ENCODE results near the gene CRMP1. TPM values are rescaled to one million over a fixed set of nuclear protein-coding genes. Genes with fewer than 3 reads are reported as not detected.

CRMP1 gene
- total and polyA plus RNA-seq, 9 of the 15 experiments (the other 6 are each of a cell fraction or from before 2014, with no cell fraction given), result 0.03 to 0.04 TPM; not detected in 7

- Histone ChIP-seq H2AFZ (ENCODE audit: low read depth, low read length) (no peak overlapping the region), H3K9me3 (replicated peaks; ENCODE audit: control insufficient read depth, insufficient read depth, low read depth, low read length) (no peaks in the 10 kb centered on the region), H3K9ac (ENCODE audit: insufficient read depth in 1 of 2, low read depth in 2 of 2, low read length in 2 of 2) (no peak overlapping the region), H3K4me3 (no peak overlapping the region), H3K36me3 (ENCODE audit: control insufficient read depth, insufficient read depth, low read length) (no peaks in the 10 kb centered on the region), H3K27me3 (ENCODE audit: control insufficient read depth in 2 of 2, insufficient read depth in 2 of 2, low read length in 2 of 2) (peaks cover 6 to 43% of the 10 kb centered on the region in 2 experiments; a peak in 3 of 5 replicates), H3K27ac (ENCODE audit: extremely low read depth, low read depth, low read length) (no peak overlapping the region), H3K9me1 (ENCODE audit: control insufficient read depth, insufficient read depth, low read length) (no peaks in the 10 kb centered on the region), H4K20me1 (replicated peaks; ENCODE audit: control insufficient read depth, insufficient read depth, low read length) (no peaks in the 10 kb centered on the region), H3K4me1 (replicated peaks in 1 of 2; ENCODE audit: control insufficient read depth in 2 of 2, insufficient read depth in 2 of 2, low read length in 2 of 2) (no peaks in the 10 kb centered on the region), H3K79me2 (ENCODE audit: control insufficient read depth, insufficient read depth, low read length) (no peaks in the 10 kb centered on the region), H3K4me2 (ENCODE audit: insufficient read depth, low read length) (no peak overlapping the region)
- BruUV-seq (replicated peaks), result no TSS peak
- in situ Hi-C loops (cut with MboI), result no loop called here
- ChIA-PET POLR2A (no interaction called here), CTCF (ENCODE audit: low intra/inter-chr PET ratio) (no interaction called here)
- under 1% methylated on average over 10 of the region's 10 CpGs for WGBS (ENCODE audit: insufficient coverage, low coverage, missing lambda C conversion rate)
- DNase-seq (ENCODE audit: extremely low read depth in 1 of 4, low spot score in 3 of 4), result no peak
- no peak for ATAC-seq
- no peak for FAIRE-seq
- intact Hi-C loops (cut with micrococcal nuclease), result no loop called here
- TF ChIP-seq PHF20 (IDR thresholded peaks at IDR 0.05; ENCODE audit: partially characterized antibody) (no peak), SRSF1 (IDR thresholded peaks at IDR 0.05; ENCODE audit: low read depth, low read length) (no peak), RREB1 (CRISPR knock-in tag; IDR thresholded peaks at IDR 0.05) (no peak), NCOR1 (IDR thresholded peaks at IDR 0.05) (no peak), MAX (CRISPR knock-in tag; IDR thresholded peaks at IDR 0.05) (no peak), MTA3 (IDR thresholded peaks at IDR 0.05; ENCODE audit: borderline replicate concordance) (no peak), STAG1 (CRISPR knock-in tag; IDR thresholded peaks at IDR 0.05; ENCODE audit: borderline replicate concordance) (no peak), ZNF282 (CRISPR knock-in tag; IDR thresholded peaks at IDR 0.05) (no peak), SMARCB1 (IDR thresholded peaks at IDR 0.05; ENCODE audit: insufficient read length, low read depth) (no peak), ZNF561 (CRISPR knock-in tag; conservative IDR thresholded peaks at IDR 0.05) (no peak), CSDE1 (IDR thresholded peaks at IDR 0.05) (no peak), CGGBP1 (CRISPR knock-in tag; IDR thresholded peaks at IDR 0.05) (no peak), ZNF444 (CRISPR knock-in tag; IDR thresholded peaks at IDR 0.05) (no peak), MEF2D (tag; conservative IDR thresholded peaks at IDR 0.05; ENCODE audit: low read depth) (no peak)
Observed at GRCh38 chr4:5866841-5867813, 25.8 kb downstream of the CRMP1 start.
